Peyer's patch (tissue), 4 donors: Measurements from ENCODE around the gene ANKS3. TPM values are rescaled to one million over a fixed set of nuclear protein-coding genes. Genes with fewer than 3 reads are reported as not detected.
"Not testable (repeated sequence)": the region's sequence is repeated elsewhere in the genome, so short reads cannot be mapped to it uniquely, and the experiment has no call there.

Experiments
- DNase-seq, 3 donors: peaks; one replicate each; pipeline ENCODE4 v3.0.0-alpha.2; 2017 to 2019
- H3K27ac ChIP-seq, 4 donors: fragments of 200-600 bp; sonication (generic); one replicate each; pipeline ENCODE4 v1.5.1; 2016 to 2019
- H3K27me3 ChIP-seq, 2 donors: fragments of 200-600 bp; sonication (generic); one replicate each; pipeline ENCODE4 v1.5.1; 2019
- H3K36me3 ChIP-seq, 3 donors: fragments of 200-600 bp; sonication (generic); one replicate each; pipeline ENCODE4 v1.5.1; 2016 to 2019
- H3K4me1 ChIP-seq, 4 donors: fragments of 200-600 bp; sonication (generic); one replicate each; pipeline ENCODE4 v1.5.1; 2016 to 2019
- H3K4me3 ChIP-seq, 4 donors: fragments of 200-600 bp; sonication (generic); 1 replicate in 3 of 4; 2 replicates in 1 of 4; pipeline ENCODE4 v1.5.1; 2016 to 2019; ENCODE audit warnings: mild to moderate bottlenecking in 1 of 4
- H3K9me3 ChIP-seq, 4 donors: fragments of 200-600 bp; sonication (generic); one replicate each; pipeline ENCODE4 v1.5.1; 2016 to 2019; ENCODE audit warnings: mild to moderate bottlenecking in 1 of 4
- POLR2A ChIP-seq, 2 donors: fragments of 450-650 bp; IDR thresholded peaks; one replicate each; pipeline ENCODE4 v1.5.1; 2017; ENCODE audit warnings: antibody characterized with exemption in 2 of 2, mild to moderate bottlenecking in 2 of 2, moderate library complexity in 2 of 2
- small RNA-seq, 2 donors: library from RNA; depleted of rRNA; stranded (forward); fragments of <200 nt; gene quantifications; one replicate each; pipeline ENCODE3, GENCODE V24; 2016
- total RNA-seq, 4 donors: library from RNA; depleted of rRNA; stranded (reverse); fragments of >200 nt; gene quantifications; one replicate each; pipeline ENCODE4 v1.1.0, GENCODE V29; 2016
- TF ChIP-seq, protein P1 (sequence below), 6 experiments: fragments of 450-650 bp in 4 of 6; fragments of 200-600 bp in 2 of 6; sonication (generic) in 1 of 6; IDR thresholded peaks; one replicate each; pipeline ENCODE4 v1.5.1; 2017 to 2019; ENCODE audit warnings: antibody characterized with exemption in 6 of 6, mild to moderate bottlenecking in 3 of 6, moderate library complexity in 1 of 6

Gene ANKS3
- total RNA-seq, 4 donors from 2014 or later, result 20.8 to 42.9 (median 36.6) TPM

- TF ChIP-seq, protein P1, sequence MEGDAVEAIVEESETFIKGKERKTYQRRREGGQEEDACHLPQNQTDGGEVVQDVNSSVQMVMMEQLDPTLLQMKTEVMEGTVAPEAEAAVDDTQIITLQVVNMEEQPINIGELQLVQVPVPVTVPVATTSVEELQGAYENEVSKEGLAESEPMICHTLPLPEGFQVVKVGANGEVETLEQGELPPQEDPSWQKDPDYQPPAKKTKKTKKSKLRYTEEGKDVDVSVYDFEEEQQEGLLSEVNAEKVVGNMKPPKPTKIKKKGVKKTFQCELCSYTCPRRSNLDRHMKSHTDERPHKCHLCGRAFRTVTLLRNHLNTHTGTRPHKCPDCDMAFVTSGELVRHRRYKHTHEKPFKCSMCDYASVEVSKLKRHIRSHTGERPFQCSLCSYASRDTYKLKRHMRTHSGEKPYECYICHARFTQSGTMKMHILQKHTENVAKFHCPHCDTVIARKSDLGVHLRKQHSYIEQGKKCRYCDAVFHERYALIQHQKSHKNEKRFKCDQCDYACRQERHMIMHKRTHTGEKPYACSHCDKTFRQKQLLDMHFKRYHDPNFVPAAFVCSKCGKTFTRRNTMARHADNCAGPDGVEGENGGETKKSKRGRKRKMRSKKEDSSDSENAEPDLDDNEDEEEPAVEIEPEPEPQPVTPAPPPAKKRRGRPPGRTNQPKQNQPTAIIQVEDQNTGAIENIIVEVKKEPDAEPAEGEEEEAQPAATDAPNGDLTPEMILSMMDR (IDR thresholded peaks at IDR 0.05), result peak; percentile 36 to 81 (median 76)
- DNase-seq, result peak; percentile 66 to 84 (median 83)
- not testable (repeated sequence) for H3K9me3 ChIP-seq, H3K27me3 ChIP-seq, H3K4me3 ChIP-seq, H3K27ac ChIP-seq
- Histone ChIP-seq H3K4me1 (peaks cover 0 to 28% (median 0%) of the 10 kb centered on the region in 4 donors), H3K36me3 (peaks cover 0 to 44% (median 0%) of the 10 kb centered on the region in 3 donors)
Measured at GRCh38 chr16:4650443-4651074, 83.5 kb downstream of the ANKS3 start.

- Histone ChIP-seq H3K36me3 (peaks cover 0 to 41% (median 0%) of the 10 kb centered on the region in 3 donors), H3K27ac (no peak overlapping the region), H3K27me3 (no peaks in the 10 kb centered on the region), H3K9me3 (no peaks in the 10 kb centered on the region), H3K4me1 (peaks cover 0 to 22% (median 0%) of the 10 kb centered on the region in 4 donors), H3K4me3 (no peak overlapping the region)
- DNase-seq, result no peak
- TF ChIP-seq, protein P1 (IDR thresholded peaks at IDR 0.05), result no peak
- no peak for TF ChIP-seq POLR2A (IDR thresholded peaks at IDR 0.05)
Measured at GRCh38 chr16:4649744-4650442, 84.2 kb downstream of the ANKS3 start.

DNA sequence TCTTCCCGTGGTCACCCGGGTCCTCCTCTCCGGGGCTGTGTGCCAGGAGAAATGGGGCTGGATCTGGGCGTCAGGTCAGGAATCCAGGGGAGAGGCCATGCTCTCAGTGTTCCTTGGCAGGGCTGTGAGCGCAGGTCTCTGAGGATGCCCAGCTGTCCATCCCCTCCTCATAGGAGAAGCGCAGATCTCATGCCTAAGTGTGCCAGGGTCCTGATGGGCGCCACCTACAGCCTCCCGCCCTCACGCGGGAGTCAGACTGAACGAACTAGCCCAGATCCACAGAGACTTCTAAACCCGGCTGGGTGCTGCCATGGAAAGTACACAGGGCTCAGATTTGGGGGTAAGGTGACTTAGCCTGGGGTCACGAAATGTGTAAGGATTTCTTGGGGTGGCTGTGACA lies 85.2 kb downstream of the ANKS3 start:
- no peaks in the 10 kb centered on the region for H3K27me3 ChIP-seq
- TF ChIP-seq POLR2A (IDR thresholded peaks at IDR 0.05), result no peak
- TF ChIP-seq, protein P1 (IDR thresholded peaks at IDR 0.05), result no peak
- no peak overlapping the region for H3K27ac ChIP-seq
- H3K36me3 ChIP-seq, result peaks cover 0 to 36% (median 0%) of the 10 kb centered on the region in 3 donors
- peaks cover 0 to 15% (median 0%) of the 10 kb centered on the region in 4 donors for H3K4me1 ChIP-seq
- no peak overlapping the region for H3K4me3 ChIP-seq
- no peak for DNase-seq
- H3K9me3 ChIP-seq, result no peaks in the 10 kb centered on the region

DNA sequence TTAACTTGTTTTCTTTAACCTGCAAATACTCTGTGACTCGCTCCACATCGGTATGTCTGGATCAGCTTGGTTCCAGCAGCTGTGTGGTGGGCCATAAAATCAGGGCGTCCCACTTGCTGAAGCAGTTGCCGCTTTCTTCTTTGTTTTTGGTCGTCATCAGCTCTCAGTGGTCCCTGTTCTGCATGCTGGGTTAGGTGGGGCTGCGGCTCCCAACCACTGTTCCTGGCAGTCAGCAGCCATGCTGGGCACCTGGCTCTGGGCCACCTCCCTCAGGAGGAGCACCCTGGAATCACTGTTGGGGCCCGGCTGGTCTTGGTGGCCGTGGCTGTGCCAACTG lies 86.5 kb downstream of the ANKS3 start:
- TF ChIP-seq POLR2A (IDR thresholded peaks at IDR 0.05), result no peak
- TF ChIP-seq, protein P1 (IDR thresholded peaks at IDR 0.05), result no peak
- Histone ChIP-seq H3K4me3 (no peak overlapping the region), H3K9me3 (no peaks in the 10 kb centered on the region), H3K36me3 (peaks cover 0 to 27% (median 0%) of the 10 kb centered on the region in 3 donors), H3K27me3 (no peaks in the 10 kb centered on the region), H3K27ac (no peak overlapping the region), H3K4me1 (peaks cover 0 to 3% (median 0%) of the 10 kb centered on the region in 4 donors)
- DNase-seq, result no peak

- H3K27ac ChIP-seq, result no peak overlapping the region
- no peaks in the 10 kb centered on the region for H3K4me1 ChIP-seq
- no peaks in the 10 kb centered on the region for H3K9me3 ChIP-seq
- H3K36me3 ChIP-seq, result peaks cover 0 to 21% (median 0%) of the 10 kb centered on the region in 3 donors
- DNase-seq, result no peak
- H3K4me3 ChIP-seq, result no peak overlapping the region
- no peak for TF ChIP-seq POLR2A (IDR thresholded peaks at IDR 0.05)
- TF ChIP-seq, protein P1 (IDR thresholded peaks at IDR 0.05), result no peak
- H3K27me3 ChIP-seq, result no peaks in the 10 kb centered on the region
Measured at GRCh38 chr16:4646773-4647643, 87.1 kb downstream of the ANKS3 start.

Small RNA genes within 50 kb of the gene (small RNA-seq; reads per million reads assigned to genes)
- gene MIR6769A, result 0 reads per million in 2 donors
- gene RF00017, result 0 reads per million in 2 donors

Other genes with a start within 250 kb of the ANKS3 start
- 10 to 100 TPM; 21.5 to 45.0 (median 39.0) TPM for gene CDIP1, start 195.5 kb downstream of the ANKS3 start, total RNA-seq
- gene C16orf96, start 177.9 kb downstream of the ANKS3 start, total RNA-seq, result not detected
- gene UBALD1, start 119.4 kb downstream of the ANKS3 start, total RNA-seq, result 10 to 100 TPM; 11.6 to 25.1 (median 18.1) TPM
- 100 to 1,000 TPM in 2 of 4 donors, 10 to 100 TPM in 2; 74.1 to 147 (median 93.8) TPM for gene MGRN1, start 109.4 kb downstream of the ANKS3 start, total RNA-seq
- 10 to 100 TPM; 19.0 to 53.6 (median 40.1) TPM for gene NUDT16L1, start 40.7 kb downstream of the ANKS3 start, total RNA-seq
- not detected for gene DNAAF8, start 266 bp upstream of the ANKS3 start, total RNA-seq
- gene ZNF500, start 32.9 kb upstream of the ANKS3 start, total RNA-seq, result 10 to 100 TPM in 3 of 4 donors, 1 to 10 TPM in 1; 4.1 to 24.8 (median 14.5) TPM
- not detected for gene SEPTIN12, start 54.1 kb upstream of the ANKS3 start, total RNA-seq
- 100 to 1,000 TPM in 3 of 4 donors, 10 to 100 TPM in 1; 90.0 to 306 (median 238) TPM for gene SMIM22, start 61.1 kb upstream of the ANKS3 start, total RNA-seq
- gene ROGDI, start 68.4 kb upstream of the ANKS3 start, total RNA-seq, result 10 to 100 TPM; 26.3 to 50.1 (median 38.0) TPM
- 100 to 1,000 TPM in 1 of 4 donors, 10 to 100 TPM in 3; 57.5 to 168 (median 66.9) TPM for gene GLYR1, start 113.0 kb upstream of the ANKS3 start, total RNA-seq
- 100 to 1,000 TPM in 1 of 4 donors, 10 to 100 TPM in 3; 56.0 to 119 (median 62.2) TPM for gene UBN1, start 113.2 kb upstream of the ANKS3 start, total RNA-seq
- gene PPL, start 202.9 kb upstream of the ANKS3 start, total RNA-seq, result 10 to 100 TPM; 28.7 to 84.2 (median 53.0) TPM
- 1 to 10 TPM in 2 of 4 donors, under 1 TPM in 2; 0.13 to 2.0 (median 1.1) TPM for gene SEC14L5, start 224.1 kb upstream of the ANKS3 start, total RNA-seq